H1 (cell line): ENCODE results near the gene DOCK10. TPM values are rescaled to one million over a fixed set of nuclear protein-coding genes. Genes with fewer than 3 reads are reported as not detected.

Source experiments
- CTCF ChIA-PET: fragments of 300-600 bp; sonication (Branson Sonifier 250); formaldehyde crosslinking; loops from one replicate; lab custom pipeline; 2021; ENCODE audit not compliant: partially characterized antibody; lab: Charles Lee
- POLR2A ChIA-PET: fragments of 300-600 bp; sonication (Branson Sonifier 250); formaldehyde crosslinking; loops from one replicate; lab custom pipeline; 2021; ENCODE audit warnings: inconsistent platforms; ENCODE audit not compliant: partially characterized antibody; lab: Charles Lee
- DNase-seq, 2 experiments: peaks; one replicate each; pipeline versions ENCODE4 v3.0.0 to v3.0.0-alpha.2; 2010 to 2022; ENCODE audit warnings: low spot score in 2 of 2, low read depth in 1 of 2, mixed read lengths in 1 of 2
- FAIRE-seq: peaks from 2 replicates; lab custom pipeline; 2011; peaks lifted over from hg19 to GRCh38; lab: Jason Lieb, UNC
- H2AFZ ChIP-seq: 2 replicates; pipeline ENCODE4 v1.8.1; 2012; ENCODE audit warnings: low read length, inconsistent platforms
- H2AK5ac ChIP-seq: 2 replicates; pipeline ENCODE4 v1.6.1; 2013; ENCODE audit warnings: low read depth, low read length
- H2BK120ac ChIP-seq: replicated peaks from 2 replicates; pipeline ENCODE3; 2013; ENCODE audit warnings: low read depth, low read length, inconsistent platforms
- H2BK12ac ChIP-seq: 2 replicates; pipeline ENCODE4 v1.6.1; 2013; ENCODE audit warnings: low read depth, low read length
- H2BK15ac ChIP-seq: 2 replicates; pipeline ENCODE4 v1.6.1; 2013; ENCODE audit warnings: low read length
- H2BK20ac ChIP-seq: 2 replicates; pipeline ENCODE4 v1.6.1; 2013; ENCODE audit warnings: low read length
- H2BK5ac ChIP-seq: 2 replicates; pipeline ENCODE4 v1.6.1; 2013; ENCODE audit warnings: low read depth, low read length
- H3K14ac ChIP-seq: 2 replicates; pipeline ENCODE4 v1.6.1; 2013; ENCODE audit warnings: inconsistent platforms; ENCODE audit not compliant: insufficient read length
- H3K18ac ChIP-seq: 2 replicates; pipeline ENCODE4 v1.6.1; 2013; ENCODE audit warnings: low read length; ENCODE audit errors: extremely low read depth
- H3K23ac ChIP-seq: 2 replicates; pipeline ENCODE4 v1.6.1; 2013; ENCODE audit warnings: inconsistent platforms; ENCODE audit not compliant: insufficient read length
- H3K23me2 ChIP-seq: 2 replicates; pipeline ENCODE4 v1.6.1; 2013; ENCODE audit warnings: low read depth, low read length
- H3K27ac ChIP-seq: 2 replicates; pipeline ENCODE4 v1.6.1; 2011; ENCODE audit warnings: low read depth, low read length, inconsistent platforms
- H3K27me3 ChIP-seq, 4 experiments: replicated peaks in 1 of 4; 1 replicate in 1 of 4; 2 replicates in 3 of 4; pipeline versions ENCODE4 v1.6.1 to v1.8.1; 2011 to 2013; ENCODE audit warnings: low read length in 3 of 4, mild to moderate bottlenecking in 3 of 4, inconsistent platforms in 2 of 4, mixed read lengths in 2 of 4, moderate library complexity in 1 of 4; ENCODE audit not compliant: control insufficient read depth in 3 of 4, insufficient read depth in 3 of 4; ENCODE audit errors: extremely low read depth in 1 of 4
- H3K36me3 ChIP-seq, 4 experiments: 2 replicates each; pipeline versions ENCODE4 v1.6.1 to v1.8.1; 2011 to 2013; ENCODE audit warnings: mild to moderate bottlenecking in 4 of 4, low read length in 3 of 4, moderate library complexity in 2 of 4, control low read depth in 1 of 4, inconsistent platforms in 1 of 4; ENCODE audit not compliant: insufficient read depth in 4 of 4, control insufficient read depth in 2 of 4
- H3K4ac ChIP-seq: replicated peaks from 2 replicates; pipeline ENCODE3; 2013; ENCODE audit warnings: low read length, low read depth, mixed read lengths, inconsistent platforms; ENCODE audit not compliant: insufficient read length
- H3K4me1 ChIP-seq, 4 experiments: replicated peaks in 1 of 4; 1 replicate in 1 of 4; 2 replicates in 3 of 4; pipeline versions ENCODE4 v1.6.1 to v1.8.1; 2011 to 2013; ENCODE audit warnings: low read length in 3 of 4, inconsistent platforms in 2 of 4, mixed read lengths in 1 of 4; ENCODE audit not compliant: insufficient read depth in 4 of 4, control insufficient read depth in 3 of 4
- H3K4me2 ChIP-seq, 2 experiments: 2 replicates each; pipeline versions ENCODE4 v1.6.1 to v1.8.1; 2011 to 2013; ENCODE audit warnings: low read depth in 2 of 2, low read length in 2 of 2, control low read depth in 1 of 2, inconsistent platforms in 1 of 2, mild to moderate bottlenecking in 1 of 2; ENCODE audit not compliant: insufficient read depth in 1 of 2
- H3K4me3 ChIP-seq, 4 experiments: fragments of 200-600, 300-600 bp in 1 of 4; sonication (generic), shearing (Covaris generic), sonication (Bioruptor Twin) in 1 of 4; 2 replicates each; pipeline versions ENCODE4 v1.5.1 to v1.8.1; 2011 to 2016; ENCODE audit warnings: low read length in 4 of 4, low read depth in 3 of 4, control low read depth in 2 of 4, inconsistent platforms in 2 of 4, mild to moderate bottlenecking in 2 of 4, mixed read lengths in 1 of 4, moderate library complexity in 1 of 4; ENCODE audit not compliant: insufficient read depth in 2 of 4; ENCODE audit errors: extremely low read depth in 1 of 4
- H3K56ac ChIP-seq: replicated peaks from 2 replicates; pipeline ENCODE3; 2013; ENCODE audit warnings: low read depth, mild to moderate bottlenecking, mixed read lengths, low read length, inconsistent platforms; ENCODE audit not compliant: insufficient read length
- H3K79me1 ChIP-seq: 2 replicates; pipeline ENCODE4 v1.6.1; 2013; ENCODE audit warnings: low read depth, low read length, control low read depth
- H3K79me2 ChIP-seq, 2 experiments: 2 replicates each; pipeline versions ENCODE4 v1.6.1 to v1.8.1; 2012 to 2013; ENCODE audit warnings: low read length in 2 of 2, mild to moderate bottlenecking in 2 of 2, inconsistent platforms in 1 of 2; ENCODE audit not compliant: insufficient read depth in 2 of 2, control insufficient read depth in 1 of 2
- H3K9ac ChIP-seq, 4 experiments: replicated peaks in 1 of 4; 1 replicate in 1 of 4; 2 replicates in 3 of 4; pipeline versions ENCODE4 v1.6.1 to v1.8.1; 2011 to 2013; ENCODE audit warnings: low read depth in 3 of 4, low read length in 3 of 4, control low read depth in 2 of 4, mild to moderate bottlenecking in 2 of 4, moderate library complexity in 2 of 4, inconsistent platforms in 1 of 4; ENCODE audit errors: extremely low read depth in 1 of 4
- H3K9me3 ChIP-seq, 2 experiments: 2 replicates each; pipeline versions ENCODE4 v1.6.1 to v1.8.1; 2012 to 2013; ENCODE audit warnings: mild to moderate bottlenecking in 2 of 2, moderate library complexity in 2 of 2, control low read depth in 1 of 2, inconsistent platforms in 1 of 2, low read depth in 1 of 2, low read length in 1 of 2, mixed read lengths in 1 of 2; ENCODE audit not compliant: insufficient read depth in 2 of 2
- H4K20me1 ChIP-seq, 2 experiments: replicated peaks in 1 of 2; 2 replicates each; pipeline versions ENCODE3 to v1.8.1; 2011 to 2013; ENCODE audit warnings: inconsistent platforms in 2 of 2, low read length in 2 of 2, mild to moderate bottlenecking in 1 of 2; ENCODE audit not compliant: insufficient read depth in 2 of 2, control insufficient read depth in 1 of 2
- H4K5ac ChIP-seq: 2 replicates; pipeline ENCODE4 v1.6.1; 2013; ENCODE audit warnings: low read length, low read depth, mixed read lengths, inconsistent platforms; ENCODE audit not compliant: insufficient read length
- H4K8ac ChIP-seq: 2 replicates; pipeline ENCODE4 v1.8.0; 2013; ENCODE audit warnings: mild to moderate bottlenecking, moderate library complexity, low read length, inconsistent platforms; ENCODE audit not compliant: insufficient read depth; ENCODE audit errors: extremely low read depth
- H4K91ac ChIP-seq: replicated peaks from 2 replicates; pipeline ENCODE3; 2013; ENCODE audit warnings: low read length, mixed read lengths, inconsistent platforms; ENCODE audit not compliant: insufficient read length
- CREB1 ChIP-seq: IDR thresholded peaks from 2 replicates; pipeline ENCODE4 v1.6.1; 2012; ENCODE audit warnings: inconsistent platforms
- HDAC6 ChIP-seq: IDR thresholded peaks from one replicate; pipeline ENCODE4 v1.7.1; 2012; ENCODE audit warnings: low read depth, mild to moderate bottlenecking, inconsistent platforms, low read length, moderate library complexity
- TAF1 ChIP-seq: IDR thresholded peaks from 2 replicates; pipeline ENCODE4 v1.6.1; 2011; ENCODE audit warnings: mild to moderate bottlenecking, low read depth, low read length
- polyA plus RNA-seq, 7 experiments: library from polyadenylated mRNA; depleted of rRNA in 3 of 7; stranded (reverse) in 5 of 7; unstranded in 2 of 7; fragments of >200 nt in 5 of 7; fragments of 200-250 nt in 2 of 7; gene quantifications; 1 replicate in 5 of 7; 2 replicates in 1 of 7; 4 replicates in 1 of 7; pipeline versions ENCODE4 v1.2.1 to v1.2.3, GENCODE V29; 2011 to 2013; ENCODE audit warnings: missing spikeins in 2 of 7, mixed read lengths in 2 of 7
- total RNA-seq: library from RNA; stranded (reverse); fragmentation: NEBNext Ultra II Directional; extraction: Animal tissue kit (Norgen Biotek cat#: 25700); gene quantifications from 2 replicates; pipeline ENCODE4 v1.2.1, GENCODE V29; 2021

The DOCK10 gene
- total and polyA plus RNA-seq, 2 of the 8 experiments (the other 6 are each of a cell fraction or from before 2014, with no cell fraction given) = 0.33 to 1.6 TPM

DNA sequence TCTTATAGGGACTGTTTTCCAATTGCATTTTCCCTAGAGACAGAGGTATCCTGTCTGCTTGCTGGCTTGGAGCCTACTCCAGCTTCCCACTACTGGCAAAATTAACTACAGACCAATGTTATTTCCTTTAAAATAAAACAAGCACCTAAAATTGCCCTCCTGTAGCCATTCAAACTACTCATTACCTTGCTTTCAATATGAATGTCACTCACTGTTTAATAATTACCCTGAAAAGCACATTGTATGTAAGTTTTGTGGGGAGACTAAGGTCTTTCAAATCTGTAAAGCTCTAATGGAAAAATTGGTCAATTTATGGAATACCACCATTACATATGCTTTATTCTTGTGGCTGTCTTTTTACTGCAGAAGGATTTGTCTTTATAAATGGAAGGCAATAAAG is 87.3 kb downstream of the DOCK10 start:
- no peak overlapping the region for H4K8ac ChIP-seq
- no peak overlapping the region for H2BK120ac ChIP-seq
- H3K23me2 ChIP-seq = no peaks in the 10 kb centered on the region
- no peak overlapping the region for H3K4me3 ChIP-seq
- H3K4me1 ChIP-seq = no peaks in the 10 kb centered on the region
- POLR2A ChIA-PET = no interaction called here
- H4K91ac ChIP-seq = no peak overlapping the region
- H2AK5ac ChIP-seq = no peak overlapping the region
- TF ChIP-seq HDAC6 (no peak), TAF1 (no peak), CREB1 (no peak)
- H2BK12ac ChIP-seq = no peak overlapping the region
- no peak overlapping the region for H3K18ac ChIP-seq
- H2BK15ac ChIP-seq = no peak overlapping the region
- CTCF ChIA-PET = interaction anchor here (0.7 kb wide), 2 partner anchors 16 to 21 kb away, joined by 3 read pairs; no protein-coding TSS in a partner anchor
- H3K23ac ChIP-seq = no peak overlapping the region
- H3K36me3 ChIP-seq = no peaks in the 10 kb centered on the region
- H3K27ac ChIP-seq = no peak overlapping the region
- H2BK20ac ChIP-seq = no peak overlapping the region
- DNase-seq = no peak
- no peak overlapping the region for H3K4ac ChIP-seq
- H4K20me1 ChIP-seq = no peaks in the 10 kb centered on the region
- no peak overlapping the region for H4K5ac ChIP-seq
- H2AFZ ChIP-seq = no peak overlapping the region
- no peak for FAIRE-seq
- no peak overlapping the region for H2BK5ac ChIP-seq
- no peaks in the 10 kb centered on the region for H3K27me3 ChIP-seq
- H3K4me2 ChIP-seq = no peak overlapping the region
- no peaks in the 10 kb centered on the region for H3K79me2 ChIP-seq
- no peak overlapping the region for H3K9ac ChIP-seq
- no peak overlapping the region for H3K14ac ChIP-seq
- H3K9me3 ChIP-seq = no peaks in the 10 kb centered on the region
- H3K56ac ChIP-seq = no peak overlapping the region
- H3K79me1 ChIP-seq = no peaks in the 10 kb centered on the region
